Astrocyte of the cerebellum (primary cell): ENCODE data around the gene MGRN1.

Experiments used
- DNase-seq: peaks from one replicate; pipeline ENCODE4 v3.0.0-alpha.2; 2011; ENCODE audit warnings: low read depth
- H3K4me3 ChIP-seq: 2 replicates; pipeline ENCODE4 v1.5.1; 2011; ENCODE audit warnings: mild to moderate bottlenecking, low read depth, low read length, moderate library complexity
- in situ Hi-C: cut with HindIII; loops from 2 replicates; pipeline ENCODE4 v1.10.0; 2017; ENCODE audit warnings: low sequenced_read_pairs
- TF ChIP-seq, protein P1 (sequence below): IDR thresholded peaks from 2 replicates; pipeline ENCODE4 v1.5.1; 2012; ENCODE audit warnings: low read length, low read depth, moderate library complexity, mild to moderate bottlenecking; ENCODE audit errors: missing control alignments

The MGRN1 gene

GRCh38 chr16:4602331-4602730 lies 22.3 kb upstream of the MGRN1 start:
- in situ Hi-C loops = no loop called here

DNA sequence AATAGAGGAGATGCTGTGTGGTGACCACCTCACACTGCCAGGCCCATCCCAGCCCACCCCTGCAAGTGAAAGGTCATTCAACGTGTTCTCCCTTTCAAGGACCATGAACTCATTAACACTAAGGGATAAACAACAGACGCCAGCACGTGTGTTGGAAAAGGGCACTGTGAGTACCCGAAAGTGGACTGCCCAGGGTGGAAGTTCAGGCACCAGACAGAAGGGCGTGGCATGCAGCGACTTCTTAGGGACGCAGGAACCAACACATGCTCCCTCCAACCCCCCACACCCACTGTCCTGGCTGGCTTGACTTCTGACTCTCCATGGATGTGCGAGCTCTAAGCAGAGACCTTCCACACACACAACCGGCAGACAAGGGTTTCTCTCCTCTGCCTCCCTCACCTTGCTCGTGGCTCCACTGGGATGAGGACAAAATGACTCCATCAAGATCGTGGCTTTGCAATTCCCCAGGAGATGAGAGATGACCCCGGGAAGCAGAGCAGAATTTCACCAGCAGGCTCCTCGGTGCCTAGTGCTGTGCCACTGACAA lies 20.9 kb upstream of the MGRN1 start:
- no peak overlapping the region for H3K4me3 ChIP-seq
- in situ Hi-C loops = no loop called here
- no peak for DNase-seq
- TF ChIP-seq, protein P1, sequence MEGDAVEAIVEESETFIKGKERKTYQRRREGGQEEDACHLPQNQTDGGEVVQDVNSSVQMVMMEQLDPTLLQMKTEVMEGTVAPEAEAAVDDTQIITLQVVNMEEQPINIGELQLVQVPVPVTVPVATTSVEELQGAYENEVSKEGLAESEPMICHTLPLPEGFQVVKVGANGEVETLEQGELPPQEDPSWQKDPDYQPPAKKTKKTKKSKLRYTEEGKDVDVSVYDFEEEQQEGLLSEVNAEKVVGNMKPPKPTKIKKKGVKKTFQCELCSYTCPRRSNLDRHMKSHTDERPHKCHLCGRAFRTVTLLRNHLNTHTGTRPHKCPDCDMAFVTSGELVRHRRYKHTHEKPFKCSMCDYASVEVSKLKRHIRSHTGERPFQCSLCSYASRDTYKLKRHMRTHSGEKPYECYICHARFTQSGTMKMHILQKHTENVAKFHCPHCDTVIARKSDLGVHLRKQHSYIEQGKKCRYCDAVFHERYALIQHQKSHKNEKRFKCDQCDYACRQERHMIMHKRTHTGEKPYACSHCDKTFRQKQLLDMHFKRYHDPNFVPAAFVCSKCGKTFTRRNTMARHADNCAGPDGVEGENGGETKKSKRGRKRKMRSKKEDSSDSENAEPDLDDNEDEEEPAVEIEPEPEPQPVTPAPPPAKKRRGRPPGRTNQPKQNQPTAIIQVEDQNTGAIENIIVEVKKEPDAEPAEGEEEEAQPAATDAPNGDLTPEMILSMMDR = no peak

More at GRCh38 chr16:4602331-4602730, 22.3 kb upstream of the MGRN1 start:
- TF ChIP-seq, protein P1 = no peak
- H3K4me3 ChIP-seq = no peak overlapping the region
- no peak for DNase-seq

DNA sequence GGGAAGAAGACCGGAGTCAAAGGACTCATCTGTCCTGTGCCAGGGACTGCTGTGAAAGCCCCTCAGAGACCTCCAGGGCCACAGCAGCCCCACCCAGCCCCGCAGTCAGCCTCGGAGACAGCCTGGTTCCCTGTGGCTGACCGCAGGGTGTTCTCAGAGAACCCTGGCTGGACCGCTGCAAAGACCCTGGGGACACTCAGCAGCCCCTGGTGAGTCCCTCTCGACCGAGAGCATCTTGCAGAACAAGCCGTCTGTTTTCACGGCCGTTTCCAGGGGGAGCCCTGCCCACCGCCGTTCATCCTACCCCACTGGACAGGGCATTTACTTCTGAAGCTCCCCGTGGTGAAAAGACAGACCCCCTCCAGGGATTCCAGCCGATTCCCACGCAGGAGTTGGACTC lies 20.2 kb upstream of the MGRN1 start:
- in situ Hi-C loops = no loop called here
- no peak overlapping the region for H3K4me3 ChIP-seq
- TF ChIP-seq, protein P1 = no peak

GRCh38 chr16:4606354-4606753 lies 18.3 kb upstream of the MGRN1 start:
- TF ChIP-seq, protein P1 = no peak

More for the DNA sequence above, 20.2 kb upstream of the MGRN1 start:
- no peak for DNase-seq

GRCh38 chr16:4607841-4608703 lies 16.6 kb upstream of the MGRN1 start:
- in situ Hi-C loops = no loop called here
- DNase-seq = no peak
- H3K4me3 ChIP-seq = no peak overlapping the region
- TF ChIP-seq, protein P1 = no peak

More at GRCh38 chr16:4606354-4606753, 18.3 kb upstream of the MGRN1 start:
- in situ Hi-C loops = no loop called here
- no peak overlapping the region for H3K4me3 ChIP-seq
- DNase-seq = no peak

- TF ChIP-seq, protein P1 = no peak
- no peak for DNase-seq
- in situ Hi-C loops = no loop called here
- H3K4me3 ChIP-seq = no peak overlapping the region
These were observed 16.0 kb upstream of the MGRN1 start for GRCh38 chr16:4608704-4608980.
